ENCODE data around the gene ASTN1.

GRCh38 chr1:176811511-176812288 lies 352.8 kb downstream of the ASTN1 start:
- TF ChIP-seq, protein P1, sequence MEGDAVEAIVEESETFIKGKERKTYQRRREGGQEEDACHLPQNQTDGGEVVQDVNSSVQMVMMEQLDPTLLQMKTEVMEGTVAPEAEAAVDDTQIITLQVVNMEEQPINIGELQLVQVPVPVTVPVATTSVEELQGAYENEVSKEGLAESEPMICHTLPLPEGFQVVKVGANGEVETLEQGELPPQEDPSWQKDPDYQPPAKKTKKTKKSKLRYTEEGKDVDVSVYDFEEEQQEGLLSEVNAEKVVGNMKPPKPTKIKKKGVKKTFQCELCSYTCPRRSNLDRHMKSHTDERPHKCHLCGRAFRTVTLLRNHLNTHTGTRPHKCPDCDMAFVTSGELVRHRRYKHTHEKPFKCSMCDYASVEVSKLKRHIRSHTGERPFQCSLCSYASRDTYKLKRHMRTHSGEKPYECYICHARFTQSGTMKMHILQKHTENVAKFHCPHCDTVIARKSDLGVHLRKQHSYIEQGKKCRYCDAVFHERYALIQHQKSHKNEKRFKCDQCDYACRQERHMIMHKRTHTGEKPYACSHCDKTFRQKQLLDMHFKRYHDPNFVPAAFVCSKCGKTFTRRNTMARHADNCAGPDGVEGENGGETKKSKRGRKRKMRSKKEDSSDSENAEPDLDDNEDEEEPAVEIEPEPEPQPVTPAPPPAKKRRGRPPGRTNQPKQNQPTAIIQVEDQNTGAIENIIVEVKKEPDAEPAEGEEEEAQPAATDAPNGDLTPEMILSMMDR (IDR thresholded peaks at IDR 0.05), result no peak
- TF ChIP-seq POLR2A (IDR thresholded peaks at IDR 0.05) (no peak), POLR2AphosphoS5 (IDR thresholded peaks at IDR 0.05) (no peak), EP300 (IDR thresholded peaks at IDR 0.05) (no peak)
